Panc1 (cell line): Measurements from ENCODE around the gene NEK6. TPM values are rescaled to one million over a fixed set of nuclear protein-coding genes. Genes with fewer than 3 reads are reported as not detected.

Experiments
- ATAC-seq: fragments of 200-7000 bp; cut with Tn5 transposase; 2 replicates; pipeline ENCODE4 v1.9.1; 2020; ENCODE audit warnings: mild to moderate bottlenecking, moderate library complexity
- BruUV-seq: library from RNA; stranded (reverse); fragments of 400-500 nt; replicated peaks from 2 replicates; lab custom pipeline; 2021; lab: Mats Ljungman, UMichigan
- CTCF ChIA-PET: fragments of 300-600 bp; sonication (Branson Sonifier 250); formaldehyde crosslinking; loops from one replicate; lab custom pipeline; 2022; ENCODE audit warnings: antibody characterized with exemption; lab: Charles Lee
- POLR2A ChIA-PET: fragments of 300-600 bp; sonication (Branson Sonifier 250); formaldehyde crosslinking; loops from one replicate; lab custom pipeline; 2022; ENCODE audit warnings: antibody characterized with exemption; lab: Charles Lee
- DNase-seq: peaks from one replicate; pipeline ENCODE4 v3.0.0-alpha.2; 2010; ENCODE audit warnings: low read depth, low spot score
- H3K27ac ChIP-seq: 2 replicates; pipeline ENCODE4 v1.5.1; 2011; ENCODE audit warnings: mild to moderate bottlenecking, low read length, inconsistent platforms
- H3K27me3 ChIP-seq: fragments of 200-500 bp; sonication (Bioruptor generic); 2 replicates; pipeline ENCODE4 v1.6.0; 2014; ENCODE audit warnings: low read length, inconsistent platforms; ENCODE audit not compliant: control insufficient read depth, insufficient read depth
- H3K36me3 ChIP-seq: fragments of 200-500 bp; sonication (Bioruptor generic); 2 replicates; pipeline ENCODE4 v1.5.1; 2014; ENCODE audit warnings: inconsistent platforms, mild to moderate bottlenecking, low read length, moderate library complexity; ENCODE audit not compliant: control insufficient read depth, insufficient read depth
- H3K4me1 ChIP-seq: 2 replicates; pipeline ENCODE4 v1.5.1; 2011; ENCODE audit warnings: inconsistent platforms, mild to moderate bottlenecking, low read length, moderate library complexity; ENCODE audit not compliant: control insufficient read depth, insufficient read depth
- H3K4me3 ChIP-seq, 2 experiments: 2 replicates each; pipeline ENCODE4 v1.5.1; 2011 to 2012; ENCODE audit warnings: low read depth in 2 of 2, low read length in 2 of 2, mild to moderate bottlenecking in 2 of 2, inconsistent platforms in 1 of 2, moderate library complexity in 1 of 2
- H3K9me3 ChIP-seq: fragments of 200-500 bp; sonication (Bioruptor generic); 2 replicates; pipeline ENCODE4 v1.5.1; 2014; ENCODE audit warnings: low read depth, mild to moderate bottlenecking, inconsistent platforms, low read length, moderate library complexity; ENCODE audit not compliant: control insufficient read depth, insufficient read depth
- CTCF ChIP-seq: fragments of 450-650 bp; IDR thresholded peaks from 2 replicates; pipeline ENCODE4 v1.5.1; 2017; ENCODE audit warnings: mild to moderate bottlenecking
- POLR2AphosphoS5 ChIP-seq: IDR thresholded peaks from 2 replicates; pipeline ENCODE4 v1.6.1; 2012; ENCODE audit warnings: mild to moderate bottlenecking, low read depth, low read length, moderate library complexity
- REST ChIP-seq, 2 experiments: IDR thresholded peaks; 2 replicates each; pipeline ENCODE4 v1.6.1; 2011 to 2012; ENCODE audit warnings: low read depth in 2 of 2, control low read depth in 1 of 2, low read length in 1 of 2, mild to moderate bottlenecking in 1 of 2, moderate library complexity in 1 of 2; ENCODE audit not compliant: insufficient read depth in 1 of 2
- SIN3A ChIP-seq: IDR thresholded peaks from 2 replicates; pipeline ENCODE4 v1.6.1; 2012; ENCODE audit warnings: low read depth, mild to moderate bottlenecking, low read length, moderate library complexity, borderline replicate concordance; ENCODE audit not compliant: insufficient read depth
- TCF7L2 ChIP-seq: IDR thresholded peaks from 2 replicates; pipeline ENCODE4 v1.6.1; 2011; ENCODE audit warnings: mild to moderate bottlenecking, low read depth, low read length, inconsistent platforms
- in situ Hi-C: cut with HindIII; loops from 2 replicates; pipeline ENCODE4 v1.10.0; 2016; ENCODE audit warnings: low sequenced_read_pairs, low pct_unique_long_range_greater_than_20kb
- intact Hi-C: fragments of 100-400 bp; cut with micrococcal nuclease; formaldehyde crosslinking; loops from one replicate; pipeline ENCODE4 v1.10.0; 2022; ENCODE audit not compliant: unreplicated experiment
- total RNA-seq: library from RNA; stranded (reverse); gene quantifications from one replicate; pipeline ENCODE4 v1.2.1, GENCODE V29; 2021; ENCODE audit not compliant: unreplicated experiment

Gene NEK6
- total RNA-seq, 1 experiment from 2014 or later: 56.3 TPM

GRCh38 chr9:124355039-124355940 is 97.5 kb downstream of the NEK6 start:
- Histone ChIP-seq H3K9me3 (no peaks in the 10 kb centered on the region), H3K4me1 (peaks cover 47% of the 10 kb centered on the region), H3K36me3 (peaks cover 2% of the 10 kb centered on the region; the same call in 1 of the 2 replicates), H3K27me3 (no peaks in the 10 kb centered on the region), H3K27ac (0 out of 2 replicates have a peak overlapping the region, but pooled peaks have one; percentile 23), H3K4me3 (no peak overlapping the region)
- TF ChIP-seq POLR2AphosphoS5: no peak
- no peak for TF ChIP-seq REST (IDR thresholded peaks at IDR 0.05; ENCODE audit: insufficient read depth in 1 of 2, low read depth in 2 of 2, low read length in 1 of 2)
- TF ChIP-seq TCF7L2: no peak
- TF ChIP-seq CTCF: no peak
- TF ChIP-seq SIN3A: no peak
- ATAC-seq (peak; percentile 19; the same call in 1 of the 2 replicates), DNase-seq (no peak)
- ChIA-PET POLR2A (no interaction called here), CTCF (no interaction called here)
- in situ Hi-C loops: no loop called here
- no TSS peak for BruUV-seq
- intact Hi-C loops: no loop called here

GRCh38 chr9:124355941-124356744 is 98.4 kb downstream of the NEK6 start:
- no peak for TF ChIP-seq SIN3A
- 0 out of 2 replicates have a peak, but pooled peaks have one; percentile 38 for TF ChIP-seq POLR2AphosphoS5
- Histone ChIP-seq H3K4me3 (no peak overlapping the region), H3K4me1 (peaks cover 47% of the 10 kb centered on the region), H3K27me3 (no peaks in the 10 kb centered on the region), H3K36me3 (peaks cover 2% of the 10 kb centered on the region; the same call in 1 of the 2 replicates), H3K27ac (peak overlapping the region; percentile 54), H3K9me3 (no peaks in the 10 kb centered on the region)
- intact Hi-C loops: no loop called here
- in situ Hi-C loops: no loop called here
- ATAC-seq (no peak), DNase-seq (no peak)
- CTCF ChIA-PET: no interaction called here
- BruUV-seq: no TSS peak
- POLR2A ChIA-PET: no interaction called here
